Activated CD8-positive, alpha-beta T cell treated with anti-CD3 and anti-CD28 coated beads for 36 hours (primary cell): ENCODE results near the gene GPC5. TPM values are rescaled to one million over a fixed set of nuclear protein-coding genes. Genes with fewer than 3 reads are reported as not detected.

Experiments
- ATAC-seq: fragments of 200-7000 bp; cut with Tn5 transposase; one replicate; pipeline ENCODE4 v1.10.0; 2021; ENCODE audit warnings: mild to moderate bottlenecking, moderate library complexity
- CTCF ChIA-PET: fragments of 350-600 bp; sonication (Branson Sonifier 250); formaldehyde crosslinking; loops from one replicate; lab custom pipeline; 2021; ENCODE audit warnings: antibody characterized with exemption; lab: Charles Lee
- POLR2A ChIA-PET: fragments of 350-600 bp; sonication (Branson Sonifier 250); formaldehyde crosslinking; loops from one replicate; lab custom pipeline; 2021; ENCODE audit warnings: antibody characterized with exemption; lab: Charles Lee
- DNase-seq: peaks from one replicate; pipeline ENCODE4 v3.0.0-alpha.2; 2020
- H3K27ac Mint-ChIP-seq: one replicate; pipeline ENCODE4 v1.8.0; 2021; ENCODE audit warnings: mild to moderate bottlenecking, mixed read lengths
- H3K27me3 Mint-ChIP-seq: one replicate; pipeline ENCODE4 v1.8.0; 2021; ENCODE audit warnings: mixed read lengths
- H3K36me3 Mint-ChIP-seq: one replicate; pipeline ENCODE4 v1.8.0; 2021; ENCODE audit warnings: low read depth, mixed read lengths
- H3K4me1 Mint-ChIP-seq: one replicate; pipeline ENCODE4 v1.8.0; 2021; ENCODE audit warnings: low read depth, mixed read lengths
- H3K4me3 Mint-ChIP-seq: one replicate; pipeline ENCODE4 v1.8.0; 2021; ENCODE audit warnings: mild to moderate bottlenecking, moderate library complexity, mixed read lengths
- H3K9me3 Mint-ChIP-seq: one replicate; pipeline ENCODE4 v1.8.0; 2021; ENCODE audit warnings: mixed read lengths
- CTCF ChIP-seq: fragments of 200-600 bp; IDR thresholded peaks from one replicate; pipeline ENCODE4 v1.8.0; 2022; ENCODE audit warnings: antibody characterized with exemption, mild to moderate bottlenecking
- intact Hi-C: fragments of 100-400 bp; cut with micrococcal nuclease; formaldehyde crosslinking; loops from one replicate; pipeline ENCODE4 v1.10.0; 2022
- total RNA-seq, 2 experiments: library from RNA; stranded (reverse); gene quantifications; one replicate each; pipeline ENCODE4 v1.2.3, GENCODE V29; 2021

The GPC5 gene
- total RNA-seq, 2 experiments from 2014 or later = 0.13 to 0.14 TPM

GRCh38 chr13:92717857-92718256, 1319.4 kb downstream of the GPC5 start:
- DNase-seq (no peak), ATAC-seq (no peak)
- Mint-ChIP-seq H3K4me3 (no peak overlapping the region), H3K27me3 (no peaks in the 10 kb centered on the region), H3K9me3 (peaks cover 4% of the 10 kb centered on the region), H3K4me1 (no peaks in the 10 kb centered on the region), H3K27ac (no peak overlapping the region), H3K36me3 (no peaks in the 10 kb centered on the region)
- ChIA-PET CTCF (no interaction called here), POLR2A (no interaction called here)
- TF ChIP-seq CTCF = no peak
- intact Hi-C loops = no loop called here

GRCh38 chr13:92719868-92720267, 1321.4 kb downstream of the GPC5 start:
- ChIA-PET POLR2A (no interaction called here), CTCF (no interaction called here)
- DNase-seq (no peak), ATAC-seq (no peak)
- Mint-ChIP-seq H3K27ac (no peak overlapping the region), H3K36me3 (no peaks in the 10 kb centered on the region), H3K4me1 (no peaks in the 10 kb centered on the region), H3K9me3 (peaks cover 2% of the 10 kb centered on the region), H3K27me3 (no peaks in the 10 kb centered on the region), H3K4me3 (no peak overlapping the region)
- intact Hi-C loops = no loop called here
- TF ChIP-seq CTCF = no peak

- Mint-ChIP-seq H3K27me3 (no peaks in the 10 kb centered on the region), H3K36me3 (no peaks in the 10 kb centered on the region), H3K27ac (no peak overlapping the region), H3K9me3 (peaks cover 4% of the 10 kb centered on the region), H3K4me1 (no peaks in the 10 kb centered on the region), H3K4me3 (no peak overlapping the region)
- intact Hi-C loops = no loop called here
- POLR2A ChIA-PET = no interaction called here
- no peak for DNase-seq
- CTCF ChIA-PET = no interaction called here
- TF ChIP-seq CTCF = no peak
- ATAC-seq = no peak
Observed at GRCh38 chr13:92721620-92722019, 1323.2 kb downstream of the GPC5 start.

- TF ChIP-seq CTCF = no peak
- H3K4me3 Mint-ChIP-seq = no peak overlapping the region
- H3K9me3 Mint-ChIP-seq = peaks cover 2% of the 10 kb centered on the region
- no peaks in the 10 kb centered on the region for H3K27me3 Mint-ChIP-seq
- ChIA-PET POLR2A (no interaction called here), CTCF (no interaction called here)
- no peaks in the 10 kb centered on the region for H3K4me1 Mint-ChIP-seq
- H3K36me3 Mint-ChIP-seq = no peaks in the 10 kb centered on the region
- DNase-seq (no peak), ATAC-seq (no peak)
- intact Hi-C loops = no loop called here
- H3K27ac Mint-ChIP-seq = no peak overlapping the region
Observed at GRCh38 chr13:92727118-92727517, 1328.7 kb downstream of the GPC5 start.

GRCh38 chr13:92734068-92734467, 1335.6 kb downstream of the GPC5 start:
- no peak for TF ChIP-seq CTCF
- H3K4me1 Mint-ChIP-seq = no peaks in the 10 kb centered on the region
- no peaks in the 10 kb centered on the region for H3K36me3 Mint-ChIP-seq
- ChIA-PET CTCF (no interaction called here), POLR2A (no interaction called here)
- H3K27me3 Mint-ChIP-seq = no peaks in the 10 kb centered on the region
- no peak overlapping the region for H3K4me3 Mint-ChIP-seq
- DNase-seq (no peak), ATAC-seq (no peak)
- intact Hi-C loops = no loop called here
- H3K9me3 Mint-ChIP-seq = peaks cover 3% of the 10 kb centered on the region
- no peak overlapping the region for H3K27ac Mint-ChIP-seq
